Stimulated activated CD8-positive, alpha-beta memory T cell treated with anti-CD3 and anti-CD28 coated beads, Interleukin-12 subunit alpha, Interleukin-12 subunit beta, amount 100 ng/mL, for 24 hours (primary cell): ENCODE data around the gene ADCK1.
A peak's percentile ranks its signal among the peaks of the same experiment; 100 is the strongest.
"Not testable (repeated sequence)": the region's sequence is repeated elsewhere in the genome, so short reads cannot be mapped to it uniquely, and the experiment has no call there.

Experiments used
- DNase-seq: peaks from one replicate; pipeline ENCODE4 v3.0.0-alpha.2; 2020; ENCODE audit errors: extremely low read depth

The ADCK1 gene

GRCh38 chr14:77799863-77800730 lies at the start of gene ADCK1:
TSS of gene ADCK1 (plus strand) at chr14:77800109. CDS start at chr14:77818979, 18,870 bp downstream.
- DNase-seq, result peak; percentile 71

GRCh38 chr14:77752266-77752665 lies 47.6 kb upstream of the ADCK1 start:
- no peak for DNase-seq

- no peak for DNase-seq
Observed at GRCh38 chr14:77752799-77753516, 47.0 kb upstream of the ADCK1 start.

- DNase-seq, result peak; percentile 79
Observed at GRCh38 chr14:77760381-77761204, 39.3 kb upstream of the ADCK1 start, which contains the start of gene SNW1. TSS of gene SNW1 (minus strand) at chr14:77761156. CDS start at chr14:77761127, 29 bp downstream.

GRCh38 chr14:77761205-77761931 lies 38.5 kb upstream of the ADCK1 start:
- DNase-seq, result no peak

GRCh38 chr14:77763316-77763715 lies 36.6 kb upstream of the ADCK1 start:
- DNase-seq, result no peak

- no peak for DNase-seq
Observed at GRCh38 chr14:77763978-77764377, 35.9 kb upstream of the ADCK1 start.

- DNase-seq, result not testable (repeated sequence)
Observed at GRCh38 chr14:77768442-77769069, 31.4 kb upstream of the ADCK1 start.

GRCh38 chr14:77773966-77774365 lies 25.9 kb upstream of the ADCK1 start:
- not testable (repeated sequence) for DNase-seq

GRCh38 chr14:77782202-77782601 lies 17.7 kb upstream of the ADCK1 start:
- DNase-seq, result no peak

GRCh38 chr14:77786148-77786547 lies 13.8 kb upstream of the ADCK1 start:
- DNase-seq, result no peak

- DNase-seq, result no peak
Observed at GRCh38 chr14:77790566-77791224, 9.2 kb upstream of the ADCK1 start.

GRCh38 chr14:77791225-77791600 lies 8.7 kb upstream of the ADCK1 start:
- DNase-seq, result no peak

GRCh38 chr14:77793255-77793654 lies 6.7 kb upstream of the ADCK1 start:
- not testable (repeated sequence) for DNase-seq

- no peak for DNase-seq
Observed at GRCh38 chr14:77794357-77794756, 5.6 kb upstream of the ADCK1 start.

- not testable (repeated sequence) for DNase-seq
Observed at GRCh38 chr14:77799456-77799855, 453 bp upstream of the ADCK1 start.

GRCh38 chr14:77800814-77801213 lies 905 bp downstream of the ADCK1 start:
- DNase-seq, result no peak

- no peak for DNase-seq
Observed at GRCh38 chr14:77804592-77804991, 4.7 kb downstream of the ADCK1 start.

GRCh38 chr14:77805706-77806105 lies 5.8 kb downstream of the ADCK1 start:
- DNase-seq, result no peak

GRCh38 chr14:77808250-77808649 lies 8.3 kb downstream of the ADCK1 start:
- no peak for DNase-seq
